Ovary (tissue), 10 donors: Measurements from ENCODE around the gene CELA1. TPM values are rescaled to one million over a fixed set of nuclear protein-coding genes. Genes with fewer than 3 reads are reported as not detected.
A peak's percentile ranks its signal among the peaks of the same experiment; 100 is the strongest.

Source experiments
- DNase-seq, 5 donors: peaks; one replicate each; pipeline ENCODE4 v3.0.0-alpha.2; 2019 to 2020
- H3K27ac ChIP-seq, 2 donors: fragments of 200-600 bp; one replicate each; pipeline versions ENCODE4 v1.5.1 to v1.8.0; 2019 to 2022
- H3K27me3 ChIP-seq: fragments of 200-600 bp; one replicate; pipeline ENCODE4 v1.8.0; 2022
- H3K36me3 ChIP-seq: fragments of 200-600 bp; sonication (generic); one replicate; pipeline ENCODE4 v1.5.1; 2019
- H3K4me1 ChIP-seq: one replicate; pipeline ENCODE4 v1.8.1; 2013; ENCODE audit warnings: mild to moderate bottlenecking, moderate library complexity; ENCODE audit not compliant: insufficient read depth
- H3K4me3 ChIP-seq: fragments of 200-600 bp; sonication (generic); one replicate; pipeline ENCODE4 v1.5.1; 2017
- H3K9me3 ChIP-seq, 2 donors: fragments of 200-600 bp in 1 of 2; sonication (generic) in 1 of 2; one replicate each; pipeline versions ENCODE4 v1.5.1 to v1.8.1; 2013 to 2019; ENCODE audit warnings: mild to moderate bottlenecking in 1 of 2, moderate library complexity in 1 of 2
- EP300 ChIP-seq: sonication (generic); formaldehyde crosslinking; IDR thresholded peaks from one replicate; pipeline ENCODE4 v1.6.1; 2017; ENCODE audit warnings: antibody characterized with exemption
- POLR2A ChIP-seq: fragments of 450-650 bp; IDR thresholded peaks from one replicate; pipeline ENCODE4 v1.6.1; 2017; ENCODE audit warnings: antibody characterized with exemption, mild to moderate bottlenecking, moderate library complexity
- WGBS, 3 donors: extraction: QIAGEN DNeasy Blood & Tissue Kit in 1 of 3; methylation state at CpG; one replicate each; pipeline versions ENCODE4 v1.1.5 to v1.1.7; 2013 to 2017; 5-methylcytosine and 5-hydroxymethylcytosine counted together
- intact Hi-C, 4 donors: fragments of 100-400 bp; cut with DNase I; formaldehyde crosslinking; loops; one replicate each; pipeline versions ENCODE4 v1.11.0 to v1.15.1; 2022 to 2023
- long read RNA-seq, 3 donors: library from polyadenylated mRNA in 2 of 3; unstranded in 2 of 3; transcript quantifications; one replicate each; pipeline ENCODE4 v2.0.0 and lab custom pipeline, GENCODE V29; 2021 to 2026
- polyA plus RNA-seq, 2 donors: library from polyadenylated mRNA; stranded (reverse); fragments of 200-250 nt in 1 of 2; fragments of 350-450 nt in 1 of 2; fragmentation: Illumina TruSeq in 1 of 2; extraction: RNeasy Lipid Tissue Mini Kit (QIAGEN cat#74804) in 1 of 2; gene quantifications; one replicate each; pipeline ENCODE4 v1.2.3, GENCODE V29; 2013 to 2014
- total RNA-seq, 7 donors: library from RNA; depleted of rRNA in 2 of 7; stranded (reverse); fragments of >200 nt in 2 of 7; fragmentation: NEBNext Ultra II Directional in 3 of 7; extraction: Animal tissue kit (Norgen Biotek cat#: 25700) in 3 of 7; gene quantifications; one replicate each; pipeline versions ENCODE4 v1.1.0 to v1.2.4, GENCODE V29; 2016 to 2023
- TF ChIP-seq, protein P1 (sequence below), 3 donors: fragments of 450-650 bp in 2 of 3; fragments of 200-600 bp in 1 of 3; IDR thresholded peaks; one replicate each; pipeline versions ENCODE4 v1.5.1 to v1.8.0; 2016 to 2022; ENCODE audit warnings: antibody characterized with exemption in 3 of 3, mild to moderate bottlenecking in 1 of 3
- donor health status: DM: no; HTN: no; CAD: no; lungs with moderate emphysema.
- donor health status: DM: no; HTN: no; CAD: no.
- donor health status: Bipolar disorder and iron deficiency.
- donor health status: DM: yes; HTN: yes; CAD: no.
- donor health status: DM: no; HTN: no; CAD: no.
- donor health status: DM: yes; HTN: yes; CAD: no.

The CELA1 gene
- total RNA-seq (not detected), polyA plus RNA-seq (not detected)
- long read RNA-seq, donor 1 = 0 reads
- long read RNA-seq, donor 2 = 0 reads
- long read RNA-seq, donor 3 = 0 reads

DNA sequence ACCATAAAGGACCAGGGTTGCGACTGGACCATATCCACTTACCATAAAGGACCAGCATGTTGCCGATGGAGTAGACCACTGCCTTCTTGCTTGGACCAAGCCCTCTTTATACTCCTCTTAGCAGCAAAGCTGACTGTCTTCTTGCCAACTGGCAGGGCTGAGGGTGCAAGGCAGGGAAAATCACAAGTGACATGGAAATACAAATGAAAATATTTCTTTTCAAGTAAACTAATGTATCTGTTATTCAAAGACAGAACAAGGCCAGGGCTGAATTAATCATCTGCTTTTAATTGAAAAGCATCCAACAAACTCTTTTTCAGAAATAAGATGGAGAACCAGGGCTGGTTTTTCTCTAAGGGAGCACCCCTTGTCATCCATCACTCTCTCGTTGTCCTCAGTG lies at the start of gene CELA1:
TSS of gene CELA1 (minus strand) at position 99 of the 400 bp plus-strand sequence. CDS start at position 58, 41 bp downstream.
- Histone ChIP-seq H3K27ac (no peak within 1 kb of the TSS), H3K36me3 (no peaks in the 10 kb centered on the region), H3K4me1 (no peaks in the 10 kb centered on the region), H3K4me3 (no peak within 1 kb of the TSS), H3K9me3 (no peaks in the 10 kb centered on the region), H3K27me3 (no peaks in the 10 kb centered on the region)
- TF ChIP-seq EP300 = no peak
- TF ChIP-seq, protein P1, sequence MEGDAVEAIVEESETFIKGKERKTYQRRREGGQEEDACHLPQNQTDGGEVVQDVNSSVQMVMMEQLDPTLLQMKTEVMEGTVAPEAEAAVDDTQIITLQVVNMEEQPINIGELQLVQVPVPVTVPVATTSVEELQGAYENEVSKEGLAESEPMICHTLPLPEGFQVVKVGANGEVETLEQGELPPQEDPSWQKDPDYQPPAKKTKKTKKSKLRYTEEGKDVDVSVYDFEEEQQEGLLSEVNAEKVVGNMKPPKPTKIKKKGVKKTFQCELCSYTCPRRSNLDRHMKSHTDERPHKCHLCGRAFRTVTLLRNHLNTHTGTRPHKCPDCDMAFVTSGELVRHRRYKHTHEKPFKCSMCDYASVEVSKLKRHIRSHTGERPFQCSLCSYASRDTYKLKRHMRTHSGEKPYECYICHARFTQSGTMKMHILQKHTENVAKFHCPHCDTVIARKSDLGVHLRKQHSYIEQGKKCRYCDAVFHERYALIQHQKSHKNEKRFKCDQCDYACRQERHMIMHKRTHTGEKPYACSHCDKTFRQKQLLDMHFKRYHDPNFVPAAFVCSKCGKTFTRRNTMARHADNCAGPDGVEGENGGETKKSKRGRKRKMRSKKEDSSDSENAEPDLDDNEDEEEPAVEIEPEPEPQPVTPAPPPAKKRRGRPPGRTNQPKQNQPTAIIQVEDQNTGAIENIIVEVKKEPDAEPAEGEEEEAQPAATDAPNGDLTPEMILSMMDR (IDR thresholded peaks at IDR 0.05) = no peak
- TF ChIP-seq POLR2A = no peak
- 66 to 70% (median 67%) methylated on average over 3 of the region's 3 CpGs for WGBS, 3 donors
- DNase-seq = no peak
- intact Hi-C loops = loop anchor here in 1 of 4 donors (10.0 kb wide), 1 partner anchor 302 kb away; the partner anchor contains the start of gene LETMD1

DNA sequence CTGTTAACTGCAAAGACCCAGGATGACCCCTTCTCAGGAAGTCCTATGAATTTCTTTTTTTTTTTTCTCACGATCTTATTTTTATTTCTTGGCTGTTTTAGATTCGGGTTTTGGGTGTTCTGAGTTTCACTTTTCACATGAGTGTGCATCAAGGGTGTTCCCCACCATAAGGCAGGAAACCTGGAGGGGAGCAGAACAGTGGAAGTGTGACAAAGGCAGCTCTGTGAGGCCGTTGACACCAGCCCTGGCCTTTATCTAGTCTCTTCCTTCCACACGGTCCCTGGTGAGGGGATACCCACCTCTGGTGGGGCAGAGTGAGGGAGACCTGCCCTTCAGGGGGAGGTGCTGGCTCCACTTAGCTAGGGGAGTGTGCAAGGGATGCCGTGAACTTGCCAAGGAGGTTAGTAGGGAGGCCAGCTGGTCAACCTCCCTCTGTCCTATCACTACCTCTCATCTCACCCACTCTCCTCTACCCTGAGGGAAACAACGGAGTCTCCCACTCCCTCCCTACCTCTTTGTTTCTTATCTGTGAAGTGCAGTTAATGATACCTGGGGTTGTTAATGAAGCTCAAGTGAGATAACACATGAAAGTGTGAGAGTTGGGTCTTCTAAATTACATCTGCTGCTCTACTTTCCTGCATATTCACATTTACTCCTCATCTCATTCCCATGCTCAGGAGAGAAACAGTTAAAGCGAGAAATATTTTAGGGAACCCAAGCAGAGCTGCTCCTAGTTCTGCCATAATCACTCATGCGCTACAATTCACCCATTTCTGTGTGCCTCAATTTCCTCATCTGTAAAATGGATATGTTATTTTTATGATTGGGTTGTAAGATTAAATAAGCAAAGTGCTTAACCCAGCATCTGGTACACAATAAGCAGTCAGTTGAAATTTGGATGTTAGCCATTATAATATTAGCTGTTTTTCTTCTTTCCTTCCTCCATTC lies 49.1 kb upstream of the CELA1 start:
- Histone ChIP-seq H3K36me3 (no peaks in the 10 kb centered on the region), H3K27ac (no peak overlapping the region), H3K4me1 (no peaks in the 10 kb centered on the region), H3K9me3 (no peaks in the 10 kb centered on the region), H3K27me3 (no peaks in the 10 kb centered on the region), H3K4me3 (no peak overlapping the region)
- TF ChIP-seq, protein P1 (IDR thresholded peaks at IDR 0.05) = no peak
- TF ChIP-seq EP300 = no peak
- TF ChIP-seq POLR2A = no peak
- 54 to 62% (median 58%) methylated on average over 8 of the region's 8 CpGs for WGBS, 3 donors
- intact Hi-C loops = no loop called here
- DNase-seq = no peak

DNA sequence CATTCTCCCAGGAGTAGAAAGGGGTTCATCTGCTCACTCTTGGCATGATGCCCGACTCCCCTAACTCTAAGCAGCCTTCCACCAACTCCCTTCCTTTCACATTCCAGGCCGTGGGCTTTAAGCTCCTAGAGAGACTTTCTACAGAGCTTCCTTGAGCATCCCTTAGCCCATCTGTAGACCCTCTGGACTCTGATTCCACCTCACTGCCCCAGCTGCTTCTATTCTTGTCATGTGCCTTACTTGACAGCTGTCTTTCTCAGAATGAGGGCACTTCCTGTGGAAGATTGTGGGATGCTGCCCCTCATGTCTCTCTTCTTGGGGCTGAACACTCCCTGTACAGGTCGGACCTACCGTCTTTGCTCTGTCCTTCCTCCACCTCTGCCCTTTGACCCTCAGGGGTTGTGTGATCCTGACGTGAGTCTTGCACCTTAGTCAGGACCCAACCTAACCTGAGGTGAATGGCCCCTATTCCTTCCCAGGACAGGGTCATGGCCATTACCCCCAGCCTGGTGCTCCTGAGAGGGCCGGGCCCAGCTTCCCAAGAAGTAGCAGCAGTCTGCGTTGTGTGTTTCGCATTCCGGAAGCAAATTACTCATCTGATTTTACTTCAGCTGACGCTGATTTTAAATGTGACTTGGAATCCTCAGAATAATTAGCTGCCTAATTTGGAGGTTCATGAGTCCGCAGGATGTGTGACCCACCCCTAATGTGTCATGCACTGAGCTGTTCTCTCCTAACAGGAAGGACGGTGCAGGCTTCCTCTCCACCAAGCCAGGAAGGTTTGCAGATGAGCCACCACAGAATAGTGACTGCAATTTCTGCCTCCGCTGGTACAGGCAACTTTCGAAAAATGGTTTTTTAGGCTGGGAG lies 47.4 kb upstream of the CELA1 start:
- no peak overlapping the region for H3K4me3 ChIP-seq
- no peaks in the 10 kb centered on the region for H3K9me3 ChIP-seq
- WGBS, 3 donors = 82 to 88% (median 87%) methylated on average over 14 of the region's 14 CpGs
- H3K27ac ChIP-seq = no peak overlapping the region
- TF ChIP-seq EP300 (no peak), POLR2A (no peak)
- TF ChIP-seq, protein P1 (IDR thresholded peaks at IDR 0.05) = no peak
- intact Hi-C loops = no loop called here
- no peaks in the 10 kb centered on the region for H3K36me3 ChIP-seq
- DNase-seq = no peak
- no peaks in the 10 kb centered on the region for H3K4me1 ChIP-seq
- H3K27me3 ChIP-seq = no peaks in the 10 kb centered on the region

DNA sequence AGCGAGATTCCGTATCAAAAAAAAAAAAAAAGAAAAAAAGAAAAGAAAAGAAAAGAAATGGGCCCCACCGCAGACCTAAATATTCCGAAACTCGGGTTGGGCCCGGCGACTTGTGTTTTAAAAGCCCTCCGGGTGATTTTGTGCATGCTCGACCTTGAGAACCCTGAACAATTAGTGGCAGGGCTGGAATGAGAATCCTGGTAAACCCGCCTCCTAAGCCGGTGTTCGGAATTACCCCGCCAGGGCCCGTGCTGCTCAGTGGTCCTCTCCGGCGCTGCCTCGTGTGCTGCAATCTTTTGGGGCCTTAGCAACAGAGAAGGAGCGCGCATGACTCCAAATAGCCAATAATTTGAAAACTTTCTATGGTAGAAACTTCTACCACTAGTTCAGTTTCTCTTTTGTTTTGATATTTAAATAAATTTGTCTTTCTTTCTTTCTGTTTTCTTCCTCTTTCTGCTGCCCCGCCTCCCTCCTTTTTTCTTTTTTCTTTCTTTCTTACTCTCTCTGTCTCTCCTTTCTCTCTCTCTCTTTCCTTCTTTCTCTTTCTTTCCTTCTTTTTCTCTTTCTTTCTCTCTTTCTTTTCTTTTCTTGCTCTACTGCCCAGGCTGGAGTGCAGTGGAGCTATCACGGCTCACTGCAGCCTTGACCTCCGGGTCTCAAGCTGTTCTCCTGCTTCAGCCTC lies 46.2 kb upstream of the CELA1 start:
- H3K36me3 ChIP-seq = no peaks in the 10 kb centered on the region
- TF ChIP-seq POLR2A (no peak), EP300 (no peak)
- TF ChIP-seq, protein P1 (IDR thresholded peaks at IDR 0.05) = no peak
- no peak overlapping the region for H3K4me3 ChIP-seq
- peak in 1 of 5 donors; percentile 33 for DNase-seq
- H3K27me3 ChIP-seq = no peaks in the 10 kb centered on the region
- H3K4me1 ChIP-seq = no peaks in the 10 kb centered on the region
- H3K27ac ChIP-seq = no peak overlapping the region
- intact Hi-C loops = no loop called here
- H3K9me3 ChIP-seq = no peaks in the 10 kb centered on the region
- WGBS, 3 donors = 83 to 92% (median 87%) methylated on average over 22 of the region's 22 CpGs
